SK-N-DZ (cell line): Measurements from ENCODE around the gene TUBGCP3.
A peak's percentile ranks its signal among the peaks of the same experiment; 100 is the strongest.

Experiments
- DNase-seq: peaks from one replicate; pipeline ENCODE4 v3.0.0-alpha.2; 2015; ENCODE audit warnings: low spot score

Gene TUBGCP3

GRCh38 chr13:112453874-112454647 is 133.9 kb downstream of the TUBGCP3 start:
- no peak for DNase-seq

DNA sequence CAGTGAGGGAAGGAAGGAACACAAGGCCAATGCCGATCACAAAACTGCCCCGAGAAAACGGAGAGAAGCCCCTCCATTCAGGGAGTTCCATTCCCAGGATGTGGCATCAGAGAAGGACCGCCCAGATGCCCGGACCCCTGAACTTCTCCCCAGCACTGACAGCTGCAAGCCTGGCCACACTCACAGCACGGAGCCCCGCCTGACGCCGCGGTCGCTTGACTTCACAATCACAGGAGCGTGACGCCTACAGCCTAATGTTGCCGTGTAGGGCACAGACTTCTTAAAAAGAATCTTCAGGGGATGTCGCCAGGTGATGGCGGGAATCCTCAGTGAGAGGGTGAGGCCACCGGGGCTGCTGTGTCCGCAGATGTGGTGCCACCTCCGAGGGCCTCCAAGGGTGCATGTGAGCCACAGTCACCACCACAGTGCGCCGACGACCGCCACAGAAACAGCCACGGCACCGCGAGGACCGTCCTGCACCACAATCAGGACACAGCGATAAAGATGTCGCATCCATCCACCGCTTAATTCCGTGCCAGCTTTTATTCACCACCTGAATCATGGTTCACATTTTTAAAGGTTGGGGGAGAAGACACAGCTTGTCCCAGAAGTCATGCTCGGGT is 134.6 kb downstream of the TUBGCP3 start:
- no peak for DNase-seq

GRCh38 chr13:112452380-112453206 is 135.4 kb downstream of the TUBGCP3 start:
- DNase-seq, result no peak

DNA sequence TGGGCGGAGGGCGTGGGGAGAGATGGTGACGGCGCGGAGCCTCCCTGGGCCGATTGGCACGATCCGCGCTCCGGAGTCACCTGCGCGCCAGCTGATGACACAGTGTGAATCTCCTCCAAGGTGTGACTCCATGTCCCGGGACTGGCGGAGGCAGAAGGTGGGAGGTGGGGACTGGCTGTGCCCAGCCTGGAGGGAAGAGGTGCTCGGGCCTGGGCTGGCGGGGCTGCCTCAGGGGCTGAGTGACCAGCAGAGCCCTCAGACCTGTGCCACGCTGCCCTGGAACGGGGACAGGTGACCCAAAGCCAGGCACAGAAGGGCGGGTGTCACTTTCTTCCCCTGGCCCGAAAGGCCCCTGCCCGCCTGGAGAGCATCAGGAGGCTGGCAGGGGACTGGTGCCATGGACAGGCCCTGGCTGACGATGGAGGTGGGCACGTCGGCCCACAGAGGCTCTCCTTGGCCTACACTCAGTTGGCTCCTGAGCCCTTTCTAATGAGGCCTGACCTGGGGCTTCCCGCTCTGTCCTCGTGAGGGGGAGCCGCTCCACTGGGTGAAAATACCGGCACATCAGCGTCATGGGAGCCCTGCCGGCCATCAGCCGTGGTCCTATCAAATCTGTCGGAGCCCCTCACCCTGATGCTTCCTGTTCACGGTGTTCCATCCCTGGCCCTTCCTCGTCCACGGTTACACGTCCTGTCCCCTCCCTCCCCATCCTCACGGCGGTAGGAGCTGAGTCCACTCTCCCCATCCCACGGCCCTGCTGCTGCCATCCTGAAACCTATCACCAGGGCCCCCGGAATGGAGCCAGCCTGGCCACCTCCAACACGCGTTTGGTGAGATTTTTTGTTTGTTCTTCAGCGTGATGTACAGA is 136.2 kb downstream of the TUBGCP3 start:
- DNase-seq, result no peak

GRCh38 chr13:112450904-112451240 is 137.1 kb downstream of the TUBGCP3 start:
- no peak for DNase-seq

DNA sequence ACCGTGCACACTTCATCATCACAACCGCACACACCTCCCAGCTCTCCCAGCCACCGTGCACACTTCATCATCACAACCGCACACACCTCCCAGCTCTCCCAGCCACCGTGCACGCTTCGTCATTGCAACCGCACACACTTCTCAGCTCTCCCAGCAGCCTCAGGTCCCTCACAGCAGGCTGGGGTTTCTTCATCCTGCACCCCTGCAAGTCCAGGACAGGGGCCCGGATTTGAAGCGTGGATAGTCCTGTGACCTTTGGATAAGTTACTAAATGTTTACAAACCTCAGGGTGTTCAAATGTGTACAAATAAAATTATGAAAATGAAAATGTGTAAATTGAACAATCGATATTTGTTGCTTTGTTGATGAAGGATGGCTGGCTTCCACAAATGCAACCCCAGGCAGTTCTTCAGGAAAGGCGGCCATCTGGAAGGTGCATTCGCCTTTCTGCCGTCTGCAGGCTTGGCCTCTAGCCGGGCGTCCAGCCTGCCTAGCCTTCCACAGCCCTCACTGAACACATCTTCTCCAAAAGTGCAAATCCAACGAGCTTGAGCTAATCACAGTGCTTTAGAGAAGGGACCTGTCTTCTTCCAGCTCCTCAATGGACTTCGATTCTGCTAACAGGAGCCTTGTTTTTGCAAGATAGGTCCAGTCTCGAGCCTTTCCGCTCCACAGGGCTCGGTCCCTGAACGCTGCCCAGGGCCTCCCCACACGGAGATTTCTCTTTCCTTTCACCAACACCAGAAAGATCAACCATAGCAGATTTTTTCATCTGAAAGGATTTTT is 137.6 kb downstream of the TUBGCP3 start:
- DNase-seq, result no peak

GRCh38 chr13:112449545-112449930 is 138.4 kb downstream of the TUBGCP3 start:
- no peak for DNase-seq

- no peak for DNase-seq
These were observed 139.1 kb downstream of the TUBGCP3 start for GRCh38 chr13:112448621-112449544.

GRCh38 chr13:112447761-112448603 is 140.0 kb downstream of the TUBGCP3 start:
- DNase-seq, result no peak

DNA sequence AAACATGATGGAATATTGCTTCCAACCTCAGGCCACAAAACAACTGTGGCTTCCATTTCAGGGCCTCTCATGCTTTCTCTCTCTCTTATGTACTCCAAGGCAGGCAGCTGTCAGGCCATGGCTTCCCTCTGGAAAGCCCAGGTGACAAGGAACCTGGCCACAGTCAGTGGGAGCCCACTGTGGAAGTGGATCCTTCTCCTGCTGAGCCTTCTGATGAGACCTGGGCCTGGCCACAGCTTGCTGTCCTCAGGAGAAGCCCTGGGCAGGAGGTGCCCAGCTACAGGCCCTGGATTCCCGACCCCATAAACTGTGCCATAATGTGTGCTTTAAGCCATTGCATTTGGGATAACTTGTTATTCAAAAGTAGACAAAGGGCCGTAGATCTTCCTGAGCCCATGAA is 140.6 kb downstream of the TUBGCP3 start:
- no peak for DNase-seq

DNA sequence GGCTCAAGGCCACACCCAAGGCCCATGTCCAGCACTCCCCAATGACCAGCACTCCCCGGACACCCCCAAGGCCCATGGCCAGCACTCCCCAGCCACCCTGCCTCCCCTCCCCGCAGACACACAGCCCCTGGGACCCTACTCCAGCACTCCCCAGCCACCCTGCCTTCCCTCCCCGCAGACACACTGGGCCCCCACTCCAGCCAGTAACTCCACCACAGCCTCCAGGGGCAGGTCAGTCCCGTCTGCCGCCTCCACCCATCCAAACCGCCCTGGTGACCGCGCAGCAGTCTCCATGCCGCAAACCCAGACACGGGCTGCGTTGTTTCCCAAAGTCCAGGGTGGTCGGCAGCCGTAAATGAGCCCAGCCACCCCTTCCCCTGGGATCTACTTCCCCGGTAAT is 141.1 kb downstream of the TUBGCP3 start:
- no peak for DNase-seq

DNA sequence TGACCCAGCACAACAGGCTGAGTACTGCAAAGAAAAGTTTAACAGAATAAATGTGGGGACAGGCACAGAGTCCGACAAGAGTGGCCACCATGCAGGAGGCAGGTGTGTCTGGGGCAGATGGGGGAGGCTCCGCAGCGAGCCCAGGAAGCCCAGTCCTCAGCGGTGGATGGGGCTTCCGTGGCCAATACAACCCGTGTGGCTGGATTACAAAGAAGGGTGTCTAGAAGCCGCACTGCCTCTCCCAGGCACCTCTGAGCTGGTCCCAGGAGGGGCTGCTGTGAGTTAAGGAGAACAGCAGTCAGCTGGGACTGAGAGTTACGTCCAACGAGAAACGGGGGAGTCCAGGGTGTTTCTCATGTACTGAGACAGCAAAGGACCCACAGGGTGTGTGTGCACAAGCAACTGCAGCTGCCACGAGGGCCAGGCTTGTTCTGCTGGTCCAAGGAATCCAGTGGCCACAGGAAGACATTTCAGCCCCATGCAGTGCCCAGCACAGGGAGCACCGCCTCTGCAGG is 141.5 kb downstream of the TUBGCP3 start:
- no peak for DNase-seq

DNA sequence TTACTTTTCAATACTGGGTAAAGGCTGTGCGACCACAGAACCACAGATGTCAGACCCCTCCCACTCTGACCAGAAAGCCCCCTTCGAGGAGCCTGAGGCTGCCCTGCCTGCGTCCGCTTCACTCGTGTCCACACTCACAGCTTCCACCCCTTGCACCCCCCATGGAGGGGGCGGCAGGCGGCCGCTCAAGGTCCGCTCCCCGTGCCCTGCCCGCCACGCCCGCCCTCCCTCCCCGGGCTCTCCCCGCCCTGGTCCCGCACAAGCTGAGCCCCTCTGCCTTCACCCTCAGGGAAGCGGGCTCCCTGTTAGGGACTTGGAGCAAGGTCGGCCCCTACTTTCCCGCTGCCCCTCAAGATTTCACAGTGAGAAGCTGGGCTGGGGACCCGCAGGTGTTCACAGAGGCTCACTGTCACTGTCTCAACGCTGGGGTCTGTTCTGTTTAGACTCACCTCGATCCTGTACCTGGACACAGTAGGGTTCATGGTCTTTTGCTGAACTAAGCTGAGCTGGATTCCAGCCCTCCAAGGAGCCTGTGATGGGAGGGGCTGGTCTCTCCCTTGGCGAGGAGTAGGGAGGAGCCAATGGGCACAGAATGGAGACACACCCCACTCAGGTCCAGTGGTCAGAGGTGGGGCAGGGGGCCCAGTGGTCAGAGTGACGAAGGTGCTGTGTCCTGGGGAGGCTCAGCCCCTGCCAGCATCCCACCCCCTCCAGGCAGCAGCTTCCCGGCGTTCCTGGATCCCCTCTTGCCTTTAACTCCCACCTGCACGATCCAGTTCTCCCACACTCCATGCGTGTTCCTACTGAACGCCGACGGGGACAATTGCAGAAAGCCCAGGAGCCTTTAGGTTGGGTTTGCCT is 142.3 kb downstream of the TUBGCP3 start:
- no peak for DNase-seq

- DNase-seq, result no peak
These were observed 143.2 kb downstream of the TUBGCP3 start for GRCh38 chr13:112444416-112445399.

DNA sequence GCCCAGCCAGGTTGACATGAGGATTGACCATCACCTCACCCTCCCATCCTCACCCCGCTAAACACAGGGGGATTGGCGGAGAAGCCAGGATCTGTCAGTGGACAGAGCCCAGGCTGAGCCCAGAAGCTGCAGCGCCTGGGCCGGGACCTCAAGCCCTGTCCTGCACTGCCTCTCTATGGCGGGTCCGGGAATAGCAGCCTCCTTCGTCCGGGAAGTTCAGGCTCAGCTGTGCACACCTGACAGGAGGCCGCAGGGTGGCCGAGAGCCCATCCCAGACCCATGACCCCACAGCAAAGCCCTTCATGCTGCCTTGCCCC is 144.0 kb downstream of the TUBGCP3 start:
- DNase-seq, result peak; percentile 60

DNA sequence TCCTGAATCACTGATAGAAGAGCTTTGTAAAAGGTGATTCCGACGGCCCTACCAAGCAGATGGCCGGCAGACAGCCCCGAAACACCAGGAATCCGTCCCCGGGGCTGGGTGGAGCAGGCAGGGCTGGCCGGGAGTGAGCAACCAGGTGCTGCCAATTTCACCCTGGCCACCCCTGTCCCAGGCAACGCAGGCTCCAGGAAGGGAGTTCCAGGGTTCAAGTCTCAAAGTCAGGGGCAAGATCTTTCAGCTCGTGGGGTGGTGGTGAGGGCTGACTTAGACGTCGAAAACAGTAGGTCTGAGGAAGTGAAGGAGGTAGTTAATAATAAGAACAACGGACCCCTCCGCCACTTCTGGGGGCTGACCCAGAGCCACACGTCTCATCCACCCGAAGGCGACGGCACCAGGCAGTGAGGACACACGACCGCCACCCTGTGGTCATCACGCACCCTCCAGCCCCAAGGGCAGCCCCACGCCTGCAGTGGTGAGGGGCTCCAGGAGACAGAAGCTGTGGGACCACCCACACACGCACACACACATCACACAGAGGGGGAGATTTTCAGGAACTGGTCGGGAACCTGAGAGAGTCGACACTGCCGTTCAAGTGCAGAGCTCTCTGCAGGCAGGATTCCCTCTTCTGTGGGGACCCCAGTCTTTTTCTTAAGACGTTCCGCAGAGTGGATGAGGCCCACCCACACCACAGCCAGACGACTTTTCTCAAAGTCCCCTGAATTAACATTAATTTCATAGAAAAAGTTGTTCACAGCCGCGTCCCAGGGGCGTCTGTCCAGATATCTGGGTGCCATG is 144.6 kb downstream of the TUBGCP3 start:
- DNase-seq, result no peak
